Thoracic aorta (tissue), 2 donors: ENCODE data around the gene ANO4. TPM values are rescaled to one million over a fixed set of nuclear protein-coding genes. Genes with fewer than 3 reads are reported as not detected.
"Not testable (repeated sequence)": the region's sequence is repeated elsewhere in the genome, so short reads cannot be mapped to it uniquely, and the experiment has no call there.

Experiments
- ATAC-seq: fragments of 150-250 bp; one replicate; pipeline ENCODE4 v1.8.0; 2017; ENCODE audit warnings: low read depth; ENCODE audit not compliant: insufficient number of reproducible peaks, low FRiP score
- DNase-seq: peaks from one replicate; pipeline ENCODE4 v3.0.0-alpha.2; 2020; ENCODE audit warnings: low spot score
- H3K27ac ChIP-seq, 2 donors: fragments of 200-600 bp; sonication (generic); 1 replicate in 1 of 2; 2 replicates in 1 of 2; pipeline ENCODE4 v1.5.1; 2016; ENCODE audit warnings: mild to moderate bottlenecking in 2 of 2, moderate library complexity in 2 of 2
- H3K27me3 ChIP-seq: fragments of 200-600 bp; sonication (generic); replicated peaks from 2 replicates; pipeline ENCODE4 v1.6.0; 2016; ENCODE audit warnings: mild to moderate bottlenecking; ENCODE audit not compliant: insufficient read depth
- H3K36me3 ChIP-seq: fragments of 200-600 bp; sonication (generic); one replicate; pipeline ENCODE4 v1.5.1; 2016
- H3K4me1 ChIP-seq, 2 donors: fragments of 200-600 bp; sonication (generic); 1 replicate in 1 of 2; 2 replicates in 1 of 2; pipeline versions ENCODE4 v1.5.1 to v1.6.0; 2016; ENCODE audit warnings: low read depth in 2 of 2, mild to moderate bottlenecking in 1 of 2; ENCODE audit not compliant: control insufficient read depth in 1 of 2
- H3K4me3 ChIP-seq: fragments of 200-600 bp; sonication (generic); 2 replicates; pipeline ENCODE4 v1.5.1; 2016; ENCODE audit warnings: mild to moderate bottlenecking
- H3K9me3 ChIP-seq: fragments of 200-600 bp; sonication (generic); 2 replicates; pipeline ENCODE4 v1.5.1; 2016
- CTCF ChIP-seq: fragments of 200-600 bp; sonication (generic); IDR thresholded peaks from one replicate; pipeline ENCODE4 v1.5.1; 2019; ENCODE audit warnings: antibody characterized with exemption
- total RNA-seq, 2 donors: library from RNA; depleted of rRNA; stranded (reverse); fragments of >200 nt; gene quantifications; one replicate each; pipeline versions ENCODE4 v1.1.0 to v1.2.3, GENCODE V29; 2016

The ANO4 gene
- total RNA-seq, 2 donors from 2014 or later = not detected

- Histone ChIP-seq H3K27me3 (no peaks in the 10 kb centered on the region), H3K9me3 (no peaks in the 10 kb centered on the region), H3K27ac (no peak overlapping the region), H3K4me3 (no peak overlapping the region), H3K36me3 (no peaks in the 10 kb centered on the region), H3K4me1 (no peaks in the 10 kb centered on the region)
- ATAC-seq (no peak), DNase-seq (no peak)
- TF ChIP-seq CTCF = no peak
Observed at GRCh38 chr12:100927826-100928225, 133.2 kb downstream of the ANO4 start.

- no peak for TF ChIP-seq CTCF
Observed at GRCh38 chr12:100932571-100932970, 138.0 kb downstream of the ANO4 start.

GRCh38 chr12:100933531-100933930 is 139.0 kb downstream of the ANO4 start:
- not testable (repeated sequence) for H3K4me3 ChIP-seq, H3K4me1 ChIP-seq, DNase-seq, H3K36me3 ChIP-seq, ATAC-seq, H3K9me3 ChIP-seq, H3K27me3 ChIP-seq, H3K27ac ChIP-seq

More at GRCh38 chr12:100932571-100932970, 138.0 kb downstream of the ANO4 start:
- no peak for DNase-seq
- Histone ChIP-seq H3K36me3 (no peaks in the 10 kb centered on the region), H3K9me3 (no peaks in the 10 kb centered on the region), H3K27me3 (no peaks in the 10 kb centered on the region), H3K27ac (no peak overlapping the region), H3K4me1 (no peaks in the 10 kb centered on the region), H3K4me3 (no peak overlapping the region)
- ATAC-seq = no peak

- Histone ChIP-seq H3K27ac (no peak overlapping the region), H3K27me3 (no peaks in the 10 kb centered on the region), H3K36me3 (no peaks in the 10 kb centered on the region), H3K4me3 (no peak overlapping the region), H3K4me1 (no peaks in the 10 kb centered on the region), H3K9me3 (no peaks in the 10 kb centered on the region)
- no peak for TF ChIP-seq CTCF
- ATAC-seq (no peak), DNase-seq (no peak)
Observed at GRCh38 chr12:100935929-100936328, 141.4 kb downstream of the ANO4 start.

GRCh38 chr12:100936661-100937060 is 142.1 kb downstream of the ANO4 start:
- ATAC-seq (no peak), DNase-seq (no peak)
- H3K27me3 ChIP-seq = no peaks in the 10 kb centered on the region
- H3K4me3 ChIP-seq = no peak overlapping the region
- H3K27ac ChIP-seq = no peak overlapping the region
- no peaks in the 10 kb centered on the region for H3K9me3 ChIP-seq
- no peak for TF ChIP-seq CTCF
- no peaks in the 10 kb centered on the region for H3K4me1 ChIP-seq
- H3K36me3 ChIP-seq = no peaks in the 10 kb centered on the region

- Histone ChIP-seq H3K4me1 (peaks cover 0 to 13% of the 10 kb centered on the region in 2 donors), H3K27me3 (no peaks in the 10 kb centered on the region), H3K27ac (no peak overlapping the region), H3K4me3 (no peak overlapping the region), H3K36me3 (no peaks in the 10 kb centered on the region), H3K9me3 (no peaks in the 10 kb centered on the region)
- DNase-seq (no peak), ATAC-seq (no peak)
- no peak for TF ChIP-seq CTCF
Observed at GRCh38 chr12:100940503-100940902, 145.9 kb downstream of the ANO4 start.
